Eye (tissue), 1 donor: ENCODE results near the gene CYB561.

ENCODE experiments used
- DNase-seq: peaks from one replicate; pipeline ENCODE4 v3.0.0-alpha.2; 2015

The CYB561 gene

GRCh38 chr17:63405741-63406261 is 40.3 kb downstream of the CYB561 start:
- DNase-seq = peak; percentile 78

GRCh38 chr17:63405020-63405419 is 41.1 kb downstream of the CYB561 start:
- DNase-seq = no peak

- DNase-seq = peak; percentile 26
Measured at GRCh38 chr17:63402431-63403212, 43.5 kb downstream of the CYB561 start.

- DNase-seq = peak; percentile 72
Measured at GRCh38 chr17:63399856-63400255, 46.2 kb downstream of the CYB561 start.

GRCh38 chr17:63399316-63399715 is 46.8 kb downstream of the CYB561 start:
- peak; percentile 26 for DNase-seq

- DNase-seq = no peak
Measured at GRCh38 chr17:63398680-63399079, 47.4 kb downstream of the CYB561 start.

- DNase-seq = no peak
Measured at GRCh38 chr17:63395075-63395805, 50.9 kb downstream of the CYB561 start.

- no peak for DNase-seq
Measured at GRCh38 chr17:63390090-63390489, 56.0 kb downstream of the CYB561 start.

GRCh38 chr17:63387656-63388340 is 58.3 kb downstream of the CYB561 start:
- no peak for DNase-seq

GRCh38 chr17:63382826-63383225 is 63.3 kb downstream of the CYB561 start:
- no peak for DNase-seq
